IMR-90 (cell line): ENCODE results near the gene CXXC4. TPM values are rescaled to one million over a fixed set of nuclear protein-coding genes. Genes with fewer than 3 reads are reported as not detected.

ENCODE experiments used
- ATAC-seq: fragments of 200-7000 bp; cut with Tn5 transposase; 2 replicates; pipeline ENCODE4 v1.9.1; 2020; ENCODE audit warnings: low read depth, mild to moderate bottlenecking, moderate library complexity
- BruUV-seq: library from RNA; stranded (reverse); fragments of 400-500 nt; replicated peaks from 2 replicates; lab custom pipeline; 2021; lab: Mats Ljungman, UMichigan
- CTCF ChIA-PET: fragments of 300-600 bp; formaldehyde crosslinking; extraction: SDS; loops from one replicate; lab custom pipeline; 2021; ENCODE audit warnings: antibody characterized with exemption; lab: Yijun Ruan, JAX
- POLR2A ChIA-PET: fragments of 300-600 bp; sonication (Branson Sonifier 250); formaldehyde crosslinking; loops from one replicate; lab custom pipeline; 2022; ENCODE audit warnings: antibody characterized with exemption; ENCODE audit not compliant: unreplicated experiment; lab: Charles Lee
- DNase-seq: peaks from one replicate; pipeline ENCODE4 v3.0.0; 2013
- H2AFZ ChIP-seq: replicated peaks from 2 replicates; pipeline ENCODE3; 2013; ENCODE audit warnings: low read length, mild to moderate bottlenecking; ENCODE audit not compliant: poor library complexity
- H2AK5ac ChIP-seq: 2 replicates; pipeline ENCODE4 v1.6.1; 2013; ENCODE audit warnings: low read depth, low read length, inconsistent platforms
- H2AK9ac ChIP-seq: replicated peaks from 2 replicates; pipeline ENCODE3; 2013; ENCODE audit warnings: mild to moderate bottlenecking, low read depth, low read length, moderate library complexity; ENCODE audit not compliant: poor library complexity
- H2BK120ac ChIP-seq: 2 replicates; pipeline ENCODE4 v1.6.1; 2013; ENCODE audit warnings: low read depth, low read length, inconsistent platforms
- H2BK15ac ChIP-seq: 3 replicates; pipeline ENCODE4 v1.6.1; 2013; ENCODE audit warnings: low read depth, low read length, inconsistent platforms
- H2BK20ac ChIP-seq: 2 replicates; pipeline ENCODE4 v1.6.1; 2013; ENCODE audit warnings: low read depth, mild to moderate bottlenecking, inconsistent platforms, low read length, moderate library complexity
- H2BK5ac ChIP-seq: 2 replicates; pipeline ENCODE4 v1.6.1; 2013; ENCODE audit warnings: mild to moderate bottlenecking, low read depth, low read length, inconsistent platforms; ENCODE audit not compliant: poor library complexity, severe bottlenecking
- H3K14ac ChIP-seq: replicated peaks from 2 replicates; pipeline ENCODE4 v1.6.1; 2013; ENCODE audit warnings: low read depth, low read length, inconsistent platforms
- H3K18ac ChIP-seq: 2 replicates; pipeline ENCODE4 v1.6.1; 2013; ENCODE audit warnings: low read depth, low read length, control low read depth
- H3K23ac ChIP-seq: 2 replicates; pipeline ENCODE4 v1.6.1; 2013; ENCODE audit warnings: low read depth, low read length, inconsistent platforms
- H3K27ac ChIP-seq: 2 replicates; pipeline ENCODE4 v1.5.1; 2013; ENCODE audit warnings: mild to moderate bottlenecking, control low read depth, low read length; ENCODE audit not compliant: insufficient read depth
- H3K27me3 ChIP-seq: 2 replicates; pipeline ENCODE4 v1.6.1; 2013; ENCODE audit warnings: low read length; ENCODE audit not compliant: control insufficient read depth, insufficient read depth
- H3K36me3 ChIP-seq: 2 replicates; pipeline ENCODE4 v1.6.1; 2013; ENCODE audit warnings: low read length, mixed read lengths; ENCODE audit not compliant: control insufficient read depth, insufficient read depth
- H3K4ac ChIP-seq: 2 replicates; pipeline ENCODE4 v1.6.1; 2013; ENCODE audit warnings: low read depth, low read length, inconsistent platforms
- H3K4me1 ChIP-seq: 2 replicates; pipeline ENCODE4 v1.6.1; 2013; ENCODE audit warnings: low read length, mixed read lengths; ENCODE audit not compliant: control insufficient read depth, insufficient read depth
- H3K4me2 ChIP-seq: 2 replicates; pipeline ENCODE4 v1.6.1; 2013; ENCODE audit warnings: low read depth, mild to moderate bottlenecking, control low read depth, low read length, moderate library complexity
- H3K4me3 ChIP-seq: 2 replicates; pipeline ENCODE4 v1.5.1; 2013; ENCODE audit warnings: low read depth, mild to moderate bottlenecking, control low read depth, low read length, moderate library complexity; ENCODE audit not compliant: insufficient read depth
- H3K56ac ChIP-seq: 2 replicates; pipeline ENCODE4 v1.6.1; 2013; ENCODE audit warnings: low read length, inconsistent platforms; ENCODE audit not compliant: insufficient read depth; ENCODE audit errors: extremely low read depth
- H3K79me1 ChIP-seq, 2 experiments: 2 replicates each; pipeline ENCODE4 v1.6.1; 2013; ENCODE audit warnings: low read length in 2 of 2, inconsistent platforms in 1 of 2, low read depth in 1 of 2
- H3K9ac ChIP-seq: 2 replicates; pipeline ENCODE4 v1.6.1; 2013; ENCODE audit warnings: low read depth, low read length, control low read depth
- H3K9me1 ChIP-seq: 2 replicates; pipeline ENCODE4 v1.6.1; 2013; ENCODE audit warnings: low read length, inconsistent platforms; ENCODE audit not compliant: insufficient read depth
- H3K9me3 ChIP-seq: 2 replicates; pipeline ENCODE4 v1.6.1; 2013; ENCODE audit warnings: low read length; ENCODE audit not compliant: control insufficient read depth, insufficient read depth
- H4K20me1 ChIP-seq: 2 replicates; pipeline ENCODE4 v1.6.1; 2013; ENCODE audit warnings: low read length, inconsistent platforms; ENCODE audit not compliant: insufficient read depth
- H4K5ac ChIP-seq: 2 replicates; pipeline ENCODE4 v1.6.1; 2013; ENCODE audit warnings: mild to moderate bottlenecking, low read depth, low read length, control low read depth
- H4K8ac ChIP-seq, 2 experiments: 2 replicates each; pipeline ENCODE4 v1.6.1; 2013; ENCODE audit warnings: low read depth in 2 of 2, low read length in 2 of 2, control low read depth in 1 of 2, inconsistent platforms in 1 of 2
- H4K91ac ChIP-seq: 2 replicates; pipeline ENCODE4 v1.6.1; 2013; ENCODE audit warnings: low read depth, low read length, inconsistent platforms; ENCODE audit not compliant: insufficient read depth
- CEBPB ChIP-seq: IDR thresholded peaks from 2 replicates; pipeline ENCODE4 v1.6.1; 2012; ENCODE audit warnings: low read depth, low read length, improper control_type of control experiment
- ELK1 ChIP-seq: fragments of 150-350 bp; IDR thresholded peaks from 2 replicates; pipeline ENCODE4 v1.6.1; 2016; ENCODE audit warnings: low read depth, mild to moderate bottlenecking, low read length, moderate library complexity, borderline replicate concordance
- FOS ChIP-seq: fragments of 150-350 bp; IDR thresholded peaks from 2 replicates; pipeline ENCODE4 v1.6.1; 2016; ENCODE audit warnings: low read depth, low read length
- POLR2A ChIP-seq: IDR thresholded peaks from 2 replicates; pipeline ENCODE4 v1.6.1; 2012; ENCODE audit warnings: mild to moderate bottlenecking, low read depth, low read length
- RCOR1 ChIP-seq: IDR thresholded peaks from 2 replicates; pipeline ENCODE4 v1.6.1; 2012; ENCODE audit warnings: mild to moderate bottlenecking, low read length, improper control_type of control experiment; ENCODE audit not compliant: insufficient replicate concordance
- RFX5 ChIP-seq: IDR thresholded peaks from 2 replicates; pipeline ENCODE4 v1.8.0; 2012; ENCODE audit warnings: low read depth, mild to moderate bottlenecking, low read length, moderate library complexity
- SMC3 ChIP-seq: fragments of 150-350 bp; IDR thresholded peaks from 2 replicates; pipeline ENCODE4 v1.6.1; 2016; ENCODE audit warnings: low read depth, mild to moderate bottlenecking, antibody characterized with exemption, low read length, moderate library complexity
- WGBS, 2 experiments: methylation state at CpG; one replicate each; pipeline versions ENCODE4 v1.1.5 to v1.1.7; 2013; ENCODE audit warnings: missing lambda C conversion rate in 2 of 2; ENCODE audit not compliant: insufficient read length in 1 of 2; ENCODE audit errors: extremely low coverage in 2 of 2; 5-methylcytosine and 5-hydroxymethylcytosine counted together
- dilution Hi-C: fragments of 300-500 bp; cut with HindIII; formaldehyde crosslinking; loops from one replicate; pipeline ENCODE4 v1.14.3; 2018; ENCODE audit warnings: low sequenced_read_pairs; ENCODE audit not compliant: unreplicated experiment
- in situ Hi-C: fragments of 300-500 bp; cut with MboI; formaldehyde crosslinking; loops from 3 replicates; pipeline ENCODE4 v1.14.3; 2019; ENCODE audit warnings: low sequenced_read_pairs, inconsistent platforms, mixed read lengths
- intact Hi-C: fragments of 100-400 bp; cut with micrococcal nuclease; formaldehyde crosslinking; loops from 2 replicates; pipeline ENCODE4 v1.10.0; 2022
- polyA plus RNA-seq, 3 experiments: library from polyadenylated mRNA; depleted of rRNA; stranded (reverse); fragments of >200 nt; gene quantifications; 2 replicates each; pipeline ENCODE4 v1.2.3, GENCODE V29; 2012; ENCODE audit warnings: low replicate concordance in 1 of 3
- total RNA-seq: library from RNA; depleted of rRNA; stranded (reverse); fragments of >200 nt; gene quantifications from 2 replicates; pipeline ENCODE4 v1.2.3, GENCODE V29; 2012
- TF ChIP-seq, protein P1 (sequence below): conservative IDR thresholded peaks from 2 replicates; pipeline ENCODE4 v1.5.1; 2012; ENCODE audit warnings: mild to moderate bottlenecking, low read depth, low read length, improper control_type of control experiment
- TF ChIP-seq, protein P2 (sequence below): fragments of 150-350 bp; IDR thresholded peaks from 2 replicates; pipeline ENCODE4 v1.6.1; 2017; ENCODE audit warnings: mild to moderate bottlenecking, antibody characterized with exemption, low read length, low read depth

The CXXC4 gene
- total and polyA plus RNA-seq, 2 of the 4 experiments (the other 2 are of a cell fraction): not detected

- Histone ChIP-seq H3K14ac (no peak overlapping the region), H3K79me1 (no peaks in the 10 kb centered on the region), H2BK120ac (no peak overlapping the region), H3K4me3 (no peak overlapping the region), H3K9ac (no peak overlapping the region), H2BK5ac (no peak overlapping the region), H2AFZ (no peak overlapping the region), H3K18ac (no peak overlapping the region), H3K27ac (no peak overlapping the region), H2AK5ac (no peak overlapping the region), H3K9me3 (no peaks in the 10 kb centered on the region), H3K56ac (no peak overlapping the region), H2BK20ac (no peak overlapping the region), H3K4me2 (no peak overlapping the region), H2AK9ac (no peak overlapping the region), H3K36me3 (no peaks in the 10 kb centered on the region), H3K9me1 (no peaks in the 10 kb centered on the region), H3K4me1 (no peaks in the 10 kb centered on the region), H4K91ac (no peak overlapping the region), H4K8ac (no peak overlapping the region), H3K27me3 (no peaks in the 10 kb centered on the region), H4K5ac (no peak overlapping the region), H3K23ac (no peak overlapping the region), H2BK15ac (no peak overlapping the region), H4K20me1 (no peaks in the 10 kb centered on the region), H3K4ac (no peak overlapping the region)
- DNase-seq (no peak), ATAC-seq (no peak)
- ChIA-PET CTCF (no interaction called here), POLR2A (no interaction called here)
- dilution Hi-C loops (no loop called here), in situ Hi-C loops (no loop called here), intact Hi-C loops (no loop called here)
- no TSS peak for BruUV-seq
- WGBS, 2 experiments: no CpG with 5 or more reads among the region's 2 CpGs
- TF ChIP-seq ELK1 (no peak), POLR2A (no peak), RCOR1 (no peak), CEBPB (no peak), FOS (no peak), RFX5 (no peak), SMC3 (no peak)
- TF ChIP-seq, protein P1, sequence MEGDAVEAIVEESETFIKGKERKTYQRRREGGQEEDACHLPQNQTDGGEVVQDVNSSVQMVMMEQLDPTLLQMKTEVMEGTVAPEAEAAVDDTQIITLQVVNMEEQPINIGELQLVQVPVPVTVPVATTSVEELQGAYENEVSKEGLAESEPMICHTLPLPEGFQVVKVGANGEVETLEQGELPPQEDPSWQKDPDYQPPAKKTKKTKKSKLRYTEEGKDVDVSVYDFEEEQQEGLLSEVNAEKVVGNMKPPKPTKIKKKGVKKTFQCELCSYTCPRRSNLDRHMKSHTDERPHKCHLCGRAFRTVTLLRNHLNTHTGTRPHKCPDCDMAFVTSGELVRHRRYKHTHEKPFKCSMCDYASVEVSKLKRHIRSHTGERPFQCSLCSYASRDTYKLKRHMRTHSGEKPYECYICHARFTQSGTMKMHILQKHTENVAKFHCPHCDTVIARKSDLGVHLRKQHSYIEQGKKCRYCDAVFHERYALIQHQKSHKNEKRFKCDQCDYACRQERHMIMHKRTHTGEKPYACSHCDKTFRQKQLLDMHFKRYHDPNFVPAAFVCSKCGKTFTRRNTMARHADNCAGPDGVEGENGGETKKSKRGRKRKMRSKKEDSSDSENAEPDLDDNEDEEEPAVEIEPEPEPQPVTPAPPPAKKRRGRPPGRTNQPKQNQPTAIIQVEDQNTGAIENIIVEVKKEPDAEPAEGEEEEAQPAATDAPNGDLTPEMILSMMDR: no peak
- TF ChIP-seq, protein P2, sequence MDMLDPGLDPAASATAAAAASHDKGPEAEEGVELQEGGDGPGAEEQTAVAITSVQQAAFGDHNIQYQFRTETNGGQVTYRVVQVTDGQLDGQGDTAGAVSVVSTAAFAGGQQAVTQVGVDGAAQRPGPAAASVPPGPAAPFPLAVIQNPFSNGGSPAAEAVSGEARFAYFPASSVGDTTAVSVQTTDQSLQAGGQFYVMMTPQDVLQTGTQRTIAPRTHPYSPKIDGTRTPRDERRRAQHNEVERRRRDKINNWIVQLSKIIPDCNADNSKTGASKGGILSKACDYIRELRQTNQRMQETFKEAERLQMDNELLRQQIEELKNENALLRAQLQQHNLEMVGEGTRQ: no peak
Measured at GRCh38 chr4:104447294-104447693, 47.4 kb downstream of the CXXC4 start.
